HEK293 (cell line): ENCODE results near the gene GPATCH3.

ENCODE experiments used
- KLF10 ChIP-seq: fragments of 450-650 bp; IDR thresholded peaks from 2 replicates; pipeline ENCODE4 v1.5.1; 2018; ENCODE audit warnings: missing biosample characterization, mild to moderate bottlenecking, missing genetic modification characterization
- SP2 ChIP-seq: fragments of 450-650 bp; formaldehyde crosslinking; IDR thresholded peaks from 2 replicates; pipeline ENCODE4 v1.5.1; 2016; ENCODE audit warnings: missing biosample characterization, missing genetic modification characterization
- ZBTB7A ChIP-seq: fragments of 450-650 bp; formaldehyde crosslinking; IDR thresholded peaks from 2 replicates; pipeline ENCODE4 v1.5.1; 2016; ENCODE audit warnings: low read depth, missing biosample characterization, missing genetic modification characterization
- ZNF423 ChIP-seq: fragments of 450-650 bp; formaldehyde crosslinking; IDR thresholded peaks from 2 replicates; pipeline ENCODE4 v1.5.1; 2016; ENCODE audit warnings: missing biosample characterization, missing genetic modification characterization
- TF ChIP-seq, protein P1 (sequence below): sonication (generic); formaldehyde crosslinking; IDR thresholded peaks from 2 replicates; pipeline ENCODE4 v1.8.1; 2022; ENCODE audit warnings: mild to moderate bottlenecking, moderate library complexity, missing genetic modification reagents
- TF ChIP-seq, protein P2 (sequence below): fragments of 450-650 bp; formaldehyde crosslinking; IDR thresholded peaks from 2 replicates; pipeline ENCODE4 v1.5.1; 2016; ENCODE audit warnings: missing biosample characterization, missing genetic modification characterization

DNA sequence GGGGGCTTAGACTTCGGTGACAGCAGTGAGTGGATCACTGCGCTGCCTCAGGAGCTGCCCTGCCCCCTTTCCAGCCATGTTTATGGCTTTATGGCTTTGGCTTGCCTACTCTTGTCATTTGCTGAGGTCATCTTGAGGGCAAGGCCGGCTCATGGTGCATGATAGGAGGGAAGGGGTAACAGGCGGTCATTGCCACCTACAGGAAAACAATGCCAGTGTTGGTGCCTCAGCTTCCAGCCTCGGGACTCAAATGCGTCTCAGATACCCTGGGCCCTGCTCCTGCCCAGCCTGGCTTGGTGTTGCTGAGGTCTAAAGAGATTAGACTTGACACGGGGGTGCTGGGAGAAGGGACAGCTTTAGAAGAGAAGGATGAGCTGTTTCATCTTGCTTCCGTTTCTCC lies 45.5 kb upstream of the GPATCH3 start:
- TF ChIP-seq ZNF423 (tag by site-specific recombination) (no peak), SP2 (no peak), ZBTB7A (tag by site-specific recombination) (no peak), KLF10 (tag by site-specific recombination) (no peak)
- TF ChIP-seq, protein P1, sequence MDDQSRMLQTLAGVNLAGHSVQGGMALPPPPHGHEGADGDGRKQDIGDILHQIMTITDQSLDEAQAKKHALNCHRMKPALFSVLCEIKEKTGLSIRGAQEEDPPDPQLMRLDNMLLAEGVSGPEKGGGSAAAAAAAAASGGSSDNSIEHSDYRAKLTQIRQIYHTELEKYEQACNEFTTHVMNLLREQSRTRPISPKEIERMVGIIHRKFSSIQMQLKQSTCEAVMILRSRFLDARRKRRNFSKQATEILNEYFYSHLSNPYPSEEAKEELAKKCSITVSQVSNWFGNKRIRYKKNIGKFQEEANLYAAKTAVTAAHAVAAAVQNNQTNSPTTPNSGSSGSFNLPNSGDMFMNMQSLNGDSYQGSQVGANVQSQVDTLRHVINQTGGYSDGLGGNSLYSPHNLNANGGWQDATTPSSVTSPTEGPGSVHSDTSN = no peak
- TF ChIP-seq, protein P2, sequence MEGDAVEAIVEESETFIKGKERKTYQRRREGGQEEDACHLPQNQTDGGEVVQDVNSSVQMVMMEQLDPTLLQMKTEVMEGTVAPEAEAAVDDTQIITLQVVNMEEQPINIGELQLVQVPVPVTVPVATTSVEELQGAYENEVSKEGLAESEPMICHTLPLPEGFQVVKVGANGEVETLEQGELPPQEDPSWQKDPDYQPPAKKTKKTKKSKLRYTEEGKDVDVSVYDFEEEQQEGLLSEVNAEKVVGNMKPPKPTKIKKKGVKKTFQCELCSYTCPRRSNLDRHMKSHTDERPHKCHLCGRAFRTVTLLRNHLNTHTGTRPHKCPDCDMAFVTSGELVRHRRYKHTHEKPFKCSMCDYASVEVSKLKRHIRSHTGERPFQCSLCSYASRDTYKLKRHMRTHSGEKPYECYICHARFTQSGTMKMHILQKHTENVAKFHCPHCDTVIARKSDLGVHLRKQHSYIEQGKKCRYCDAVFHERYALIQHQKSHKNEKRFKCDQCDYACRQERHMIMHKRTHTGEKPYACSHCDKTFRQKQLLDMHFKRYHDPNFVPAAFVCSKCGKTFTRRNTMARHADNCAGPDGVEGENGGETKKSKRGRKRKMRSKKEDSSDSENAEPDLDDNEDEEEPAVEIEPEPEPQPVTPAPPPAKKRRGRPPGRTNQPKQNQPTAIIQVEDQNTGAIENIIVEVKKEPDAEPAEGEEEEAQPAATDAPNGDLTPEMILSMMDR (tag by site-specific recombination) = no peak
